HFFc6 (cell line): ENCODE results near the gene MMD. TPM values are rescaled to one million over a fixed set of nuclear protein-coding genes. Genes with fewer than 3 reads are reported as not detected.

Experiments
- DNase-seq: peaks from one replicate; pipeline ENCODE4 v3.0.0-alpha.2; 2018
- H3K27ac Mint-ChIP-seq: 2 replicates; pipeline ENCODE4 v1.8.0; 2020; ENCODE audit warnings: mild to moderate bottlenecking, mixed read lengths
- H3K27me3 Mint-ChIP-seq: 2 replicates; pipeline ENCODE4 v1.8.0; 2021; ENCODE audit warnings: mild to moderate bottlenecking, moderate library complexity, mixed read lengths; ENCODE audit not compliant: insufficient read depth
- H3K36me3 Mint-ChIP-seq: 2 replicates; pipeline ENCODE4 v1.8.0; 2021; ENCODE audit warnings: low read depth, mixed read lengths
- H3K4me1 Mint-ChIP-seq: 2 replicates; pipeline ENCODE4 v1.8.0; 2020; ENCODE audit warnings: low read depth, mixed read lengths
- H3K4me3 Mint-ChIP-seq: 2 replicates; pipeline ENCODE4 v1.8.0; 2020; ENCODE audit warnings: mild to moderate bottlenecking, moderate library complexity, mixed read lengths
- H3K9me3 Mint-ChIP-seq: 2 replicates; pipeline ENCODE4 v1.8.0; 2020; ENCODE audit warnings: mild to moderate bottlenecking, mixed read lengths
- total RNA-seq, 6 experiments: library from RNA; stranded (reverse); fragmentation: NEBNext Ultra II Directional; extraction: Animal tissue kit (Norgen Biotek cat#: 25700); gene quantifications; 2 replicates in 1 of 6; 3 replicates in 5 of 6; pipeline ENCODE4 v1.2.3, GENCODE V29; 2021
- TF ChIP-seq, protein P1 (sequence below): fragments of 200-600 bp; sonication (generic); IDR thresholded peaks from 2 replicates; pipeline ENCODE4 v1.5.0; 2021; ENCODE audit warnings: antibody characterized with exemption, mild to moderate bottlenecking

MMD gene
- total RNA-seq, 6 experiments from 2014 or later, result 2.1 to 4.0 (median 3.6) TPM

DNA sequence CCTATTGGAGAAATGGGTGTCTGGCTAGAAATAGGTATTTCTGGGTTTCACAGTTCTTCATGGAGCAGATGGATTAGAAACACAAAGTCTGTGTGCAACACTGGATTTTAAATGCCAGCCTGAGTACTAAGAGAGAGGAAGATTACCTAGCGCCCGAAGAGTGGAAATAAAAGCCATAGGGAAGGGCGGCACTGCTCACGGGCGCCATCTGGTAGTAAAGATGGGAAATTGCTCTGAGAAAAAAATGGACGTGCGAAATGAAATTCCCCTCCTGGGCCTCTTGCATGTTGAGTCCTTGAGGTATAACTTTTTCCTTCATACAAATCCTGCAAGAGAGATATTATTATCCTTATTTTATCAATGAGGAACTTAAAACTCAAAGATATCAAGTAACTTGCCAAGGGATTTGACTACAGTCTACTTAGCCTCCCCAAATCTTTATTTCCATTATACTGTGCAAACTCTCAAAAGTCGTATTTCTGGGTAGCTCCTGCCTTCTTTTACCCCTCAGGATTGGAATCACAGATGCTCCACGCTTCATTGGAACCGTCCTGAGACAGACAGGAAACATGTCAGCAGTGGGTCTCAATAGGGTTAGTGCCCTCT lies 72.8 kb downstream of the MMD start:
- H3K36me3 Mint-ChIP-seq, result no peaks in the 10 kb centered on the region
- H3K27me3 Mint-ChIP-seq, result peaks cover 4% of the 10 kb centered on the region
- no peaks in the 10 kb centered on the region; the same call in 1 of the 2 replicates for H3K9me3 Mint-ChIP-seq
- H3K4me3 Mint-ChIP-seq, result no peak overlapping the region
- peaks cover 13% of the 10 kb centered on the region for H3K4me1 Mint-ChIP-seq
- no peak overlapping the region for H3K27ac Mint-ChIP-seq
- DNase-seq, result peak; percentile 13
- TF ChIP-seq, protein P1, sequence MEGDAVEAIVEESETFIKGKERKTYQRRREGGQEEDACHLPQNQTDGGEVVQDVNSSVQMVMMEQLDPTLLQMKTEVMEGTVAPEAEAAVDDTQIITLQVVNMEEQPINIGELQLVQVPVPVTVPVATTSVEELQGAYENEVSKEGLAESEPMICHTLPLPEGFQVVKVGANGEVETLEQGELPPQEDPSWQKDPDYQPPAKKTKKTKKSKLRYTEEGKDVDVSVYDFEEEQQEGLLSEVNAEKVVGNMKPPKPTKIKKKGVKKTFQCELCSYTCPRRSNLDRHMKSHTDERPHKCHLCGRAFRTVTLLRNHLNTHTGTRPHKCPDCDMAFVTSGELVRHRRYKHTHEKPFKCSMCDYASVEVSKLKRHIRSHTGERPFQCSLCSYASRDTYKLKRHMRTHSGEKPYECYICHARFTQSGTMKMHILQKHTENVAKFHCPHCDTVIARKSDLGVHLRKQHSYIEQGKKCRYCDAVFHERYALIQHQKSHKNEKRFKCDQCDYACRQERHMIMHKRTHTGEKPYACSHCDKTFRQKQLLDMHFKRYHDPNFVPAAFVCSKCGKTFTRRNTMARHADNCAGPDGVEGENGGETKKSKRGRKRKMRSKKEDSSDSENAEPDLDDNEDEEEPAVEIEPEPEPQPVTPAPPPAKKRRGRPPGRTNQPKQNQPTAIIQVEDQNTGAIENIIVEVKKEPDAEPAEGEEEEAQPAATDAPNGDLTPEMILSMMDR, result peak; percentile 86

DNA sequence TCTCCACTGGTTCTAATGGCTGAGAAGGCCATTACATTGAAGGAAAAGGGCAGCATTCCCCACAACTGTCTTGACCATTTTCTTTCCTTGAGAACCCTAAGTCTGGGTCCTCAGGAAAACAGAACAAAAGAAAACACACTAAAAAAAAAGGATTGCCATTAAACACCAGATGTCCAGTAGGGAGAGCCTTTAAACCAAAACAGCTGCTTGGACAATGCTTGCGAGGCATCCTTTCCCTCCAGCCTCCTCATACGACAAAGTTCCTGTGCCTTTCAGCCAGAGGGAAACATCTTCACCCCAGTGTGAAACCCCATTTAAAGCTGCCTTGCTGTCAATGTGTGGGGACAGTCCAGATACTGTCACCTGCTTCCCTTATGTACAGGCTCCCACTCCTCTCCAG lies 74.3 kb downstream of the MMD start:
- peaks cover 13% of the 10 kb centered on the region for H3K4me1 Mint-ChIP-seq
- no peaks in the 10 kb centered on the region for H3K36me3 Mint-ChIP-seq
- H3K27me3 Mint-ChIP-seq, result peaks cover 7% of the 10 kb centered on the region
- DNase-seq, result no peak
- no peaks in the 10 kb centered on the region; the same call in 1 of the 2 replicates for H3K9me3 Mint-ChIP-seq
- TF ChIP-seq, protein P1, result no peak
- H3K4me3 Mint-ChIP-seq, result no peak overlapping the region
- no peak overlapping the region for H3K27ac Mint-ChIP-seq

DNA sequence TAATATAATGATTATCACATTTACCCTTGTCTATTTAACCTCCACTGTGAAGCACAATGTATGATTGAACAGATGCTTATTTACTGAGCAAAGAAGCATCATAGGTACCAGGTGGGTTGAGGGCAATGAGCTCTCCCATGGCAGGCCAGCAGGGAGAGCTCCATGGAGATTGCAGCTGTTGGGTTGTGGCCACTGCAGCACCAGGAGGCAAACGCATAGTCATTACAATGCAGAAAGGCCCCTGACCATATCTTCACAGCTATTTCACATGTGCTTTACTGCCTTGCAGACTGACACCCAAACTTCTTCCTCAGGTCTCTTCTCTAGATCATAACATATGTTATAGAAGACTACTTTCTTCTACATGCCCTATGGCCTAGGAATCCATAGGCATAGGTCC lies 75.0 kb downstream of the MMD start:
- Mint-ChIP-seq H3K36me3 (no peaks in the 10 kb centered on the region), H3K9me3 (no peaks in the 10 kb centered on the region; the same call in 1 of the 2 replicates), H3K4me1 (peaks cover 13% of the 10 kb centered on the region), H3K4me3 (no peak overlapping the region), H3K27me3 (peaks cover 10% of the 10 kb centered on the region), H3K27ac (no peak overlapping the region)
- TF ChIP-seq, protein P1, result no peak
- DNase-seq, result no peak

DNA sequence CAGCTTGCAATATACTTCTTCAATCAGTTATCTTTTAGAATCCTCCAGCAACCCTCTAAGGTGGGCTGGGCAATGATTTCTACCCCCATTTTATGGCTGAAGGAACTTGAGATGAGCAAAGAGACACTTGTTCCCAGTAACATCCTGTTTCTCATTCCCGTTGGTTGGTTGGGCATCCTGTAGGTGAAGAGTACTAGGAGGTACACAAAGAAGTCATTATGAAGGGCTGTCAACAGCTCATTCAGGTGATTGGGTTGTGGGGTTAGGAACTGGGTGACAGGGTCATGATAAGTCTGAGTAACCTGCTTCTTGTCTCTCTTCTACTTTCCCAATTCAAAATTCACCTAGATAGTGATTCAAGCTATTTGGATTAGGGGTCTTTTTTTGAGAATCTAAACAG lies 76.5 kb downstream of the MMD start:
- Mint-ChIP-seq H3K4me3 (no peak overlapping the region), H3K27ac (no peak overlapping the region), H3K4me1 (peaks cover 13% of the 10 kb centered on the region), H3K9me3 (no peaks in the 10 kb centered on the region; the same call in 1 of the 2 replicates), H3K36me3 (no peaks in the 10 kb centered on the region), H3K27me3 (peaks cover 10% of the 10 kb centered on the region)
- no peak for DNase-seq
- TF ChIP-seq, protein P1, result no peak

DNA sequence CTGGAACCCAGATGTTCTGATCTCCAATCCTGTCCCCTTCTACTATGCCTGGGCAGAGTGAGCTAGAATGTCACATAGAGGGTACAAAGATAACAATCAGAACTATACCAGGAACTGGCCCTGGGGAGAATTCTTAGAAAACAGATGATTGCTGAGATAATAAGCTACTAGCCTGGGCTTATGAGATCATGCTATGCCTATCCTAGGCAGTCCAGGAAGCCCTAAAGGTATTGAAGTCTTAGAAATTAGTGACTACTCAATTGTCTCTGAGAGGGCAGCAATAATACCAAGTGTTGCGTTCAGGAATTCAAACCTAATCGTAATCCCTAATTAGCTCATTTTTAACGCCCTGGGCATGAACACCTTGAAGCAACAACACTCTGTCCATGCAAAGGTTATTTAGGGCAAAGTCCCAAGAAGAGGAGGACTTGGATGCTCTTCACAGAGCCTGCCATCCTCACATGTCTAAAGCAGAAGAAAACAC lies 77.1 kb downstream of the MMD start:
- TF ChIP-seq, protein P1, result no peak
- no peak overlapping the region for H3K4me3 Mint-ChIP-seq
- no peaks in the 10 kb centered on the region for H3K36me3 Mint-ChIP-seq
- H3K9me3 Mint-ChIP-seq, result no peaks in the 10 kb centered on the region; the same call in 1 of the 2 replicates
- no peak for DNase-seq
- H3K27me3 Mint-ChIP-seq, result peaks cover 13% of the 10 kb centered on the region
- peaks cover 13% of the 10 kb centered on the region for H3K4me1 Mint-ChIP-seq
- no peak overlapping the region for H3K27ac Mint-ChIP-seq
